Activated CD4-positive, alpha-beta T cell treated with anti-CD3 and anti-CD28 coated beads, Interleukin-10, Interleukin-2, amounts not matched to agents 100 ng/mL and 50 ng/mL, durations not matched to agents 16 hours and 8 hours (primary cell): ENCODE data around the gene AK4.

Experiments
- DNase-seq: peaks from one replicate; pipeline ENCODE4 v3.0.0-alpha.2; 2020

Gene AK4

GRCh38 chr1:65255035-65255655 is 107.1 kb downstream of the AK4 start:
- no peak for DNase-seq

- no peak for DNase-seq
Observed at GRCh38 chr1:65255656-65256050, 107.7 kb downstream of the AK4 start.

GRCh38 chr1:65256860-65257708 is 109.1 kb downstream of the AK4 start:
- DNase-seq, result no peak

GRCh38 chr1:65258106-65258505 is 110.1 kb downstream of the AK4 start:
- no peak for DNase-seq

GRCh38 chr1:65259816-65260215 is 111.8 kb downstream of the AK4 start:
- DNase-seq, result peak; percentile 50

GRCh38 chr1:65260851-65261473 is 113.0 kb downstream of the AK4 start:
- peak; percentile 68 for DNase-seq

GRCh38 chr1:65263286-65263685 is 115.3 kb downstream of the AK4 start:
- DNase-seq, result no peak

- peak; percentile 20 for DNase-seq
Observed at GRCh38 chr1:65264197-65264929, 116.4 kb downstream of the AK4 start.

- no peak for DNase-seq
Observed at GRCh38 chr1:65265296-65265650, 117.3 kb downstream of the AK4 start.

- peak; percentile 40 for DNase-seq
Observed at GRCh38 chr1:65265651-65266351, 117.8 kb downstream of the AK4 start.

GRCh38 chr1:65266476-65266875 is 118.5 kb downstream of the AK4 start:
- DNase-seq, result no peak

- no peak for DNase-seq
Observed at GRCh38 chr1:65267271-65267670, 119.3 kb downstream of the AK4 start.

GRCh38 chr1:65267683-65268082 is 119.7 kb downstream of the AK4 start:
- DNase-seq, result no peak

GRCh38 chr1:65269612-65270011 is 121.6 kb downstream of the AK4 start:
- DNase-seq, result no peak

- DNase-seq, result no peak
Observed at GRCh38 chr1:65276197-65276939, 128.4 kb downstream of the AK4 start.

- no peak for DNase-seq
Observed at GRCh38 chr1:65277605-65278347, 129.8 kb downstream of the AK4 start.

GRCh38 chr1:65278376-65279069 is 130.5 kb downstream of the AK4 start:
- DNase-seq, result no peak

- DNase-seq, result no peak
Observed at GRCh38 chr1:65279070-65279779, 131.2 kb downstream of the AK4 start.
